Measurements from ENCODE around the gene ZNF575. TPM values are rescaled to one million over a fixed set of nuclear protein-coding genes. Genes with fewer than 3 reads are reported as not detected.
A peak's percentile ranks its signal among the peaks of the same experiment; 100 is the strongest.

Gene ZNF575
- total and polyA plus RNA-seq, 4 donors, result 0.48 to 2.3 (median 0.65) TPM

- Histone ChIP-seq H3K4me3 (no peak overlapping the region), H3K36me3 (ENCODE audit: control insufficient read depth in 4 of 4, insufficient read depth in 4 of 4, low read length in 4 of 4) (peaks cover 0 to 28% (median 13%) of the 10 kb centered on the region in 4 donors), H3K27ac (ENCODE audit: low read depth in 1 of 2, low read length in 1 of 2) (no peak overlapping the region), H3K27me3 (ENCODE audit: control insufficient read depth in 3 of 3, insufficient read depth in 3 of 3, low read length in 2 of 3) (no peaks in the 10 kb centered on the region), H3K9ac (ENCODE audit: insufficient read depth in 1 of 2, low read length in 2 of 2) (no peak overlapping the region), H3K4me1 (ENCODE audit: control insufficient read depth in 5 of 5, insufficient read depth in 5 of 5, low read length in 5 of 5) (peaks cover 0 to 13% (median 0%) of the 10 kb centered on the region in 5 donors), H3K9me3 (ENCODE audit: control insufficient read depth in 4 of 4, insufficient read depth in 3 of 4, low read length in 3 of 4) (no peaks in the 10 kb centered on the region)
- 89 to 90% methylated on average over 6 of the region's 6 CpGs for WGBS, 2 donors
- DNase-seq (no peak), ATAC-seq (ENCODE audit: insufficient read depth, low FRiP score) (no peak)
- TF ChIP-seq, protein P1, sequence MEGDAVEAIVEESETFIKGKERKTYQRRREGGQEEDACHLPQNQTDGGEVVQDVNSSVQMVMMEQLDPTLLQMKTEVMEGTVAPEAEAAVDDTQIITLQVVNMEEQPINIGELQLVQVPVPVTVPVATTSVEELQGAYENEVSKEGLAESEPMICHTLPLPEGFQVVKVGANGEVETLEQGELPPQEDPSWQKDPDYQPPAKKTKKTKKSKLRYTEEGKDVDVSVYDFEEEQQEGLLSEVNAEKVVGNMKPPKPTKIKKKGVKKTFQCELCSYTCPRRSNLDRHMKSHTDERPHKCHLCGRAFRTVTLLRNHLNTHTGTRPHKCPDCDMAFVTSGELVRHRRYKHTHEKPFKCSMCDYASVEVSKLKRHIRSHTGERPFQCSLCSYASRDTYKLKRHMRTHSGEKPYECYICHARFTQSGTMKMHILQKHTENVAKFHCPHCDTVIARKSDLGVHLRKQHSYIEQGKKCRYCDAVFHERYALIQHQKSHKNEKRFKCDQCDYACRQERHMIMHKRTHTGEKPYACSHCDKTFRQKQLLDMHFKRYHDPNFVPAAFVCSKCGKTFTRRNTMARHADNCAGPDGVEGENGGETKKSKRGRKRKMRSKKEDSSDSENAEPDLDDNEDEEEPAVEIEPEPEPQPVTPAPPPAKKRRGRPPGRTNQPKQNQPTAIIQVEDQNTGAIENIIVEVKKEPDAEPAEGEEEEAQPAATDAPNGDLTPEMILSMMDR (IDR thresholded peaks at IDR 0.05; ENCODE audit: control extremely low read depth, extremely low read depth), result no peak
Measured at GRCh38 chr19:43560687-43561086, 27.7 kb downstream of the ZNF575 start.

DNA sequence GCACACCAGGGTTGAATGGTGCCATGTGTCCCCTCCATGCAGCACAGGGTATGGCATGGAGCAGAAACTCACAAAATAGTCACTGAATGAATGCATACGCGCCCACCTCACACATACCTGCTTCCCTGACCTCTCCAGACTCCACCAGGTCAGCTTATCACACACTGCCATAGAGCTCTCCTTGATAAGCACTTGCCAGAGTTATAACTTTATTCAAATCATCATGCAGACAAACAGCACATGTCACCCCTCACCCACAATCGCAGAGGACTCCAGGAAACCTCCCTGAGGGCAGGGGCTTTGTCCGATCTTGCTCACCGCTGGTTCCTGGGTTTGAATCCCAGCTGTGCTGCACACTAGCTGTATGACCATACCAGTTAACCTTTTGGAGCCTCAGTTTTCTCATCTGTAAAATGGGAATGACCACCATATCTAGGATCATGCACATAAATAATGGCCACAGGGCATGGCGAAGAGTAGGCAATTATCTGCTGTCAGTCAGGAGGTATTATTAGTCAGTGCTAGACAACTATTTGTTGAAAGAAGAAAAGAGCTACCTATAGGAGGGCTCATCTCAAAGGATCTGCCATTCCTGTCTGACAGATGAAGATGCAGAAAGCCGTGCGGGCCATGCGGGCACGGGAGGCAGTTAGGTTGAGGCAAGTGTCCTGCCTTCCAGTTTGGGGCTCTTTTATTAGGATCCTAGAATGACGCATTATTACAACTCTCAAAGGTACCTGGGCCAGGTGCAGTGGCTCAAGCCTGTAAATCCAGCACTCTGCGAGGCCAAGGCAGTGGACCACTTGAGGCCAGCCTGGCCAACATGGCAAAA is 28.4 kb downstream of the ZNF575 start:
- TF ChIP-seq, protein P1 (IDR thresholded peaks at IDR 0.05; ENCODE audit: control extremely low read depth, extremely low read depth), result no peak
- WGBS, 2 donors, result 91 to 93% methylated on average over 12 of the region's 12 CpGs
- H3K9ac ChIP-seq (ENCODE audit: insufficient read depth in 1 of 2, low read length in 2 of 2), result no peak overlapping the region

DNA sequence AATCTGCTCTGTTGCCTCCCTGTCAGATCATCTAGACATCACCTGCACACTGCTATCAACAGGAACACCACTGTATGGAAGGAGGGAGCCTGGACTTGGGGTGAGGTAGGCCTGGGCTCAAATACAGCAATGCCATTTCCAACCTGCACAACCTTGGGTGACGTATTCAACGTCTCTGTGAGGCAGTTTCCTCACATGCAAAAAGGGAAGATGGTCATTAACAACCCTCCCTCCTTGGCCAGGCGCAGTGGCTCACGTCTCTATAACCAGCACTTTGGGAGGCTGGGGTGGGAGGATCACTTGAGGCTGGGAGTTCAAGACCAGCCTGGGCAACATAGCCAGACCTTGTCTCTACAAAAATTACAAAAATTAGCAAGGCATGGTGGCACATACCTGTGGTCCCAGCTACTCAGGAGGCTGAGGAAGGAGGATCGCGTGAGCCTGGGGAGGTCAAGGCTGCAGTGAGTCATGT is 29.3 kb downstream of the ZNF575 start:
- TF ChIP-seq, protein P1 (IDR thresholded peaks at IDR 0.05; ENCODE audit: control extremely low read depth, extremely low read depth), result no peak
- no peak for DNase-seq

More for the DNA sequence above, 28.4 kb downstream of the ZNF575 start:
- ATAC-seq (ENCODE audit: insufficient read depth, low FRiP score) (no peak), DNase-seq (no peak)
- Histone ChIP-seq H3K27ac (ENCODE audit: low read depth in 1 of 2, low read length in 1 of 2) (no peak overlapping the region), H3K27me3 (ENCODE audit: control insufficient read depth in 3 of 3, insufficient read depth in 3 of 3, low read length in 2 of 3) (no peaks in the 10 kb centered on the region), H3K36me3 (ENCODE audit: control insufficient read depth in 4 of 4, insufficient read depth in 4 of 4, low read length in 4 of 4) (peaks cover 0 to 28% (median 11%) of the 10 kb centered on the region in 4 donors), H3K4me3 (no peak overlapping the region), H3K9me3 (ENCODE audit: control insufficient read depth in 4 of 4, insufficient read depth in 3 of 4, low read length in 3 of 4) (no peaks in the 10 kb centered on the region), H3K4me1 (ENCODE audit: control insufficient read depth in 5 of 5, insufficient read depth in 5 of 5, low read length in 5 of 5) (peaks cover 0 to 13% (median 0%) of the 10 kb centered on the region in 5 donors)

More for the DNA sequence above, 29.3 kb downstream of the ZNF575 start:
- 33 to 64% methylated on average over 6 of the region's 6 CpGs for WGBS, 2 donors
- peaks cover 0 to 13% (median 0%) of the 10 kb centered on the region in 5 donors for H3K4me1 ChIP-seq (ENCODE audit: control insufficient read depth in 5 of 5, insufficient read depth in 5 of 5, low read length in 5 of 5)
- ATAC-seq (ENCODE audit: insufficient read depth, low FRiP score), result no peak
- peak overlapping the region in 1 of 2 donors; percentile 60 for H3K27ac ChIP-seq (ENCODE audit: low read depth in 1 of 2, low read length in 1 of 2)
- H3K27me3 ChIP-seq (ENCODE audit: control insufficient read depth in 3 of 3, insufficient read depth in 3 of 3, low read length in 2 of 3), result no peaks in the 10 kb centered on the region
- peaks cover 0 to 28% (median 11%) of the 10 kb centered on the region in 4 donors for H3K36me3 ChIP-seq (ENCODE audit: control insufficient read depth in 4 of 4, insufficient read depth in 4 of 4, low read length in 4 of 4)
- H3K4me3 ChIP-seq, result no peak overlapping the region
- H3K9me3 ChIP-seq (ENCODE audit: control insufficient read depth in 4 of 4, insufficient read depth in 3 of 4, low read length in 3 of 4), result no peaks in the 10 kb centered on the region
- no peak overlapping the region for H3K9ac ChIP-seq (ENCODE audit: insufficient read depth in 1 of 2, low read length in 2 of 2)
